Measurements from ENCODE around the gene CYTL1. TPM values are rescaled to one million over a fixed set of nuclear protein-coding genes. Genes with fewer than 3 reads are reported as not detected.

The CYTL1 gene
- polyA plus RNA-seq, 10 donors, result 4.7 to 23.8 (median 7.7) TPM

DNA sequence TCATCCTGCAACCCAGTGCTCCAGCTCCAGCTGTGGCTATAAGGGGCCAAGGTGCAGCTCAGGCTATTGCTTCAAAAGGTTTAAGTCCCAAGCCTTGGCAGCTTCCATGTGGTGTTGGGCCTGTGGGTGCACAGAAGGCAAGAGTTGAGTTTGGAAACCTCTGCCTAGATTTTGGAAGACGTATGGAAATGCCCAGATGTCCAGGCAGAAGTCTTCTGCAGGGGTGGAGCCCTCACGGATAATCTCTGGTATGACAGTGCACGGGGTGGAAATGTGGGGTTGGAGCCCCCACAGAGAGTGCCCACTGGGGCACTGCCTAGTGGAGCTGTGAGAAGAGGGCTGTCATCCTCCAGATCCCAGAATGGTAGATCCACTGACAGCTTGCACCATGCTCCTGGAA is 44.5 kb downstream of the CYTL1 start:
- DNase-seq, result no peak

DNA sequence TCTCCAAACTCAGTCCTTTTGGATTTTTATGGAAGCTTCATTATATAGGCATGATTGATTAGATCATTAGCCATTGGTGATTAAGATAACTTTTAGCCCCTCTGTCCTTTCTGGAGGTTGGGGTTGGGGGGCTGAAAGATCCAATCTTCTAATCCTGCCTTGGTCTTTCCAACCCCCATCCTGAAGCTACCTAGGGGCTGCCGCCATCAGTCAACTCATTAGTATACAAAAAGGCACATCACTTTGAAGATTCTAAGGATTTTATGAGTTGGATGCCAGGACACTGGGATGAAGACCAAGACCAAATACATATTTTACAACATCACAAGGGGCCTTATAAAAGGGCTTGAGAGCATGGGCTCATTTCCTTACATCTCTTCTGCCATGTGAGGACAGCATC is 47.5 kb downstream of the CYTL1 start:
- DNase-seq, result no peak

DNA sequence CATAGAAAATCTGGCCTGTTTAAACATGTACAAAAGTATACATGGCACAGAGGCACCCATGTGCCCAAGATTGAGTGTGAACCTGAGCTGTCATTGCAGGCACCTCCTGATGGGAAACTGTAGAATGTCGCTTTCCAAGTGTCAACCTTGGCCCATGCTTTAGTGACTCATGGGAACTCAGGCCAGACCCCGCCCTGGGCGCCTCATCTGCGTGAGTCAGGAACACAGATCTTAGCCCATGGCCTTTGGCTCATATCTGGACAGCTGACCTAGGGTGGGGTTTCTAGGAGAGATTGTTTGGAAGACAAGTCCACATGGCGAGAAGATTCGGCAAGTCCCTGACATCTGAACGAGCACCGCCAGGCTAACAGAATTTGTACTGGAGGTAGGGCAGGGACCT is 50.0 kb downstream of the CYTL1 start:
- no peak for DNase-seq

DNA sequence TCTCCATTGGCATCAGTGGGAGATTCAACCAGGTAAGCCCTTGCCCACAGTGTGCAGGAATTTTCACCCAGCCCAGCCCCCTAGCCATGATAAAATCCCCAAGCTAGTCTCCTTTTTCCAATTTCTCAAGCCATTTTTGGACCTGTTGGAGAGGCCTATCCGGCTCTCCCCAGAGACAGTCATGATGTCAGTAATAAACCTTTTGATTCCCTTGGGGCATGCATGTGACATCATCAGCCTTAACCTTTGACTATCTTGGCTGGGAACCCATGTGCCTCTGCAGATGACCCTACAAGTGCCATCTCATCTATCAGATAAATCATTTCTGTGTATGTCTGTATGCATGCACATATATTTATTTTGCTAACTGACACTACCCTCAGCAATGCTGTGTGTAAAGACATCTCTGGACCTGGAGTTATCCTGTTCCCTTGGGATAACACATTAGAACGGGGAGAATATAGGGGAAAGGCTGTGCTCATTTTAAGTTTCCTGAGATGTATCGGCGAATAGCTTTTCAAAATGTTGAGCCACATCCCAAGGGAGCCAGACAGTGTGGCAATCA is 51.0 kb downstream of the CYTL1 start:
- DNase-seq, result no peak

Other genes starting within 250 kb of the CYTL1 start
- 1 to 10 TPM; 1.5 to 2.5 (median 1.8) TPM for gene MSX1, start 159.8 kb downstream of the CYTL1 start, polyA plus RNA-seq (ENCODE audit: insufficient read length in 10 of 10)
- 10 to 100 TPM in 2 of 10 donors, 1 to 10 TPM in 8; 5.6 to 13.3 (median 7.3) TPM for gene STK32B, start 32.0 kb upstream of the CYTL1 start, polyA plus RNA-seq (ENCODE audit: insufficient read length in 10 of 10)